LoVo (cell line): ENCODE measurements around the gene DCLRE1C.
"Not testable (repeated sequence)": the region's sequence is repeated elsewhere in the genome, so short reads cannot be mapped to it uniquely, and the experiment has no call there.

ENCODE experiments used
- DNase-seq: peaks from one replicate; pipeline ENCODE4 v3.0.0-alpha.2; 2016; ENCODE audit warnings: low spot score

DCLRE1C gene

GRCh38 chr10:14945108-14945507 lies 8.8 kb downstream of the DCLRE1C start:
- no peak for DNase-seq

- not testable (repeated sequence) for DNase-seq
These were observed 11.0 kb downstream of the DCLRE1C start for GRCh38 chr10:14942950-14943338.

GRCh38 chr10:14942147-14942949 lies 11.5 kb downstream of the DCLRE1C start:
- DNase-seq = not testable (repeated sequence)

GRCh38 chr10:14938971-14939370 lies 14.9 kb downstream of the DCLRE1C start:
- DNase-seq = not testable (repeated sequence)

GRCh38 chr10:14936584-14936983 lies 17.3 kb downstream of the DCLRE1C start:
- no peak for DNase-seq

- no peak for DNase-seq
These were observed 23.3 kb downstream of the DCLRE1C start for GRCh38 chr10:14930610-14931009.

GRCh38 chr10:14926722-14927416 lies 27.0 kb downstream of the DCLRE1C start:
- no peak for DNase-seq

GRCh38 chr10:14926061-14926470 lies 27.8 kb downstream of the DCLRE1C start:
- DNase-seq = no peak

GRCh38 chr10:14925268-14925667 lies 28.6 kb downstream of the DCLRE1C start:
- DNase-seq = no peak

GRCh38 chr10:14924013-14924412 lies 29.9 kb downstream of the DCLRE1C start:
- DNase-seq = no peak

GRCh38 chr10:14918964-14919363 lies 34.9 kb downstream of the DCLRE1C start:
- no peak for DNase-seq

- DNase-seq = no peak
These were observed 36.1 kb downstream of the DCLRE1C start for GRCh38 chr10:14917827-14918226.

GRCh38 chr10:14916600-14916999 lies 37.3 kb downstream of the DCLRE1C start:
- no peak for DNase-seq

- DNase-seq = no peak
These were observed 42.1 kb downstream of the DCLRE1C start for GRCh38 chr10:14911801-14912200.

- no peak for DNase-seq
These were observed 42.9 kb downstream of the DCLRE1C start for GRCh38 chr10:14910953-14911352.

- DNase-seq = no peak
These were observed 44.8 kb downstream of the DCLRE1C start for GRCh38 chr10:14909101-14909500.

GRCh38 chr10:14907591-14907990 lies 46.3 kb downstream of the DCLRE1C start:
- not testable (repeated sequence) for DNase-seq

- DNase-seq = no peak
These were observed 47.1 kb downstream of the DCLRE1C start for GRCh38 chr10:14906765-14907164.

- DNase-seq = no peak
These were observed 48.0 kb downstream of the DCLRE1C start for GRCh38 chr10:14905890-14906289.

- DNase-seq = no peak
These were observed 49.0 kb downstream of the DCLRE1C start for GRCh38 chr10:14904864-14905263.

GRCh38 chr10:14904316-14904732 lies 49.6 kb downstream of the DCLRE1C start:
- no peak for DNase-seq

GRCh38 chr10:14891151-14891550 lies 62.7 kb downstream of the DCLRE1C start:
- DNase-seq = no peak

GRCh38 chr10:14889318-14889717 lies 64.6 kb downstream of the DCLRE1C start:
- no peak for DNase-seq
